K562 (cell line): ENCODE measurements around the gene GNAQ. TPM values are rescaled to one million over a fixed set of nuclear protein-coding genes. Genes with fewer than 3 reads are reported as not detected.

ENCODE experiments used
- ATAC-seq: fragments of 200-7000 bp; cut with Tn5 transposase; 3 replicates; pipeline ENCODE4 v1.9.1; 2020; ENCODE audit warnings: moderate library complexity
- BruUV-seq: library from RNA; stranded (reverse); fragments of 400-500 nt; replicated peaks from 2 replicates; lab custom pipeline; 2021; lab: Mats Ljungman, UMichigan
- CTCF ChIA-PET: fragments of 300-600 bp; formaldehyde crosslinking; extraction: SDS; loops from one replicate; lab custom pipeline; 2021; ENCODE audit warnings: low intra/inter-chr PET ratio; lab: Yijun Ruan, JAX
- POLR2A ChIA-PET: fragments of 300-600, 350-650 bp; sonication (Branson Sonifier 250); formaldehyde crosslinking; extraction: SDS; loops from one replicate; lab custom pipeline; 2021; ENCODE audit warnings: antibody characterized with exemption, inconsistent platforms; lab: Yijun Ruan, JAX
- DNase-seq, 4 experiments: peaks; one replicate each; pipeline versions ENCODE4 v3.0.0 to v3.0.0-alpha.2; 2011 to 2018; ENCODE audit warnings: low spot score in 3 of 4, mixed read lengths in 3 of 4; ENCODE audit errors: extremely low read depth in 1 of 4
- FAIRE-seq: peaks from 2 replicates; lab custom pipeline; 2011; peaks lifted over from hg19 to GRCh38; lab: Jason Lieb, UNC
- H2AFZ ChIP-seq: 2 replicates; pipeline ENCODE4 v1.6.0; 2011; ENCODE audit warnings: low read depth, low read length, control low read depth, inconsistent platforms
- H3K27ac ChIP-seq: fragments of 200-600 bp; 3 replicates; pipeline ENCODE4 v1.8.0; 2011; ENCODE audit warnings: low read depth, mild to moderate bottlenecking, control low read depth, inconsistent platforms, low read length, moderate library complexity, mixed read lengths; ENCODE audit errors: extremely low read depth
- H3K27me3 ChIP-seq, 2 experiments: fragments of 300-600 bp in 1 of 2; 2 replicates in 1 of 2; 3 replicates in 1 of 2; pipeline versions ENCODE4 v1.6.0 to v1.8.0; 2011; ENCODE audit warnings: inconsistent platforms in 2 of 2, low read length in 2 of 2, mild to moderate bottlenecking in 1 of 2, mixed read lengths in 1 of 2, moderate library complexity in 1 of 2; ENCODE audit not compliant: control insufficient read depth in 2 of 2, insufficient read depth in 2 of 2
- H3K36me3 ChIP-seq: fragments of 300-600 bp; 3 replicates; pipeline ENCODE4 v1.8.0; 2011; ENCODE audit warnings: mild to moderate bottlenecking, low read length, inconsistent platforms; ENCODE audit not compliant: control insufficient read depth, insufficient read depth
- H3K4me1 ChIP-seq, 2 experiments: fragments of 200-600 bp in 1 of 2; replicated peaks in 1 of 2; 2 replicates in 1 of 2; 3 replicates in 1 of 2; pipeline versions ENCODE4 v1.5.1 to v1.8.0; 2011; ENCODE audit warnings: inconsistent platforms in 2 of 2, low read length in 2 of 2, mild to moderate bottlenecking in 1 of 2, mixed read lengths in 1 of 2, moderate library complexity in 1 of 2; ENCODE audit not compliant: control insufficient read depth in 2 of 2, insufficient read depth in 2 of 2
- H3K4me2 ChIP-seq: 2 replicates; pipeline ENCODE4 v1.6.1; 2011; ENCODE audit warnings: low read length, control low read depth, inconsistent platforms, mixed read lengths; ENCODE audit not compliant: insufficient read depth
- H3K4me3 ChIP-seq: fragments of 200-600 bp; sonication (generic), shearing (Covaris generic); 2 replicates; pipeline ENCODE4 v1.5.1; 2016; ENCODE audit warnings: control low read depth, inconsistent platforms
- H3K79me2 ChIP-seq: fragments of 200-600 bp; 3 replicates; pipeline ENCODE4 v1.8.0; 2011; ENCODE audit warnings: low read length, inconsistent platforms; ENCODE audit not compliant: control insufficient read depth, insufficient read depth
- H3K9ac ChIP-seq, 2 experiments: 2 replicates each; pipeline versions ENCODE4 v1.6.0 to v1.6.1; 2011; ENCODE audit warnings: low read depth in 2 of 2, low read length in 2 of 2, control low read depth in 1 of 2, inconsistent platforms in 1 of 2, mild to moderate bottlenecking in 1 of 2, mixed read lengths in 1 of 2; ENCODE audit not compliant: insufficient read depth in 1 of 2
- H3K9me1 ChIP-seq: one replicate; pipeline ENCODE4 v1.6.0; 2011; ENCODE audit warnings: inconsistent platforms, mild to moderate bottlenecking, low read length, moderate library complexity; ENCODE audit not compliant: control insufficient read depth, insufficient read depth
- H3K9me3 ChIP-seq: replicated peaks from 2 replicates; pipeline ENCODE4 v1.5.1; 2011; ENCODE audit warnings: low read depth, low read length, inconsistent platforms; ENCODE audit not compliant: control insufficient read depth, insufficient read depth
- H4K20me1 ChIP-seq: replicated peaks from 2 replicates; pipeline ENCODE4 v1.6.1; 2011; ENCODE audit warnings: low read length, inconsistent platforms, mixed read lengths; ENCODE audit not compliant: control insufficient read depth, insufficient read depth
- HNRNPLL ChIP-seq: fragments of 200-400 bp; formaldehyde crosslinking; IDR thresholded peaks from 2 replicates; pipeline ENCODE4 v1.6.1; 2017; ENCODE audit warnings: low read length, low read depth, mild to moderate bottlenecking; ENCODE audit not compliant: poor library complexity, severe bottlenecking
- KAT2B ChIP-seq: IDR thresholded peaks from one replicate; pipeline ENCODE4 v1.6.1; 2012; ENCODE audit warnings: low read depth, mild to moderate bottlenecking, control low read depth, inconsistent platforms, low read length, moderate library complexity
- MED1 ChIP-seq: sonication (generic); formaldehyde crosslinking; IDR thresholded peaks from 2 replicates; pipeline ENCODE4 v1.8.1; 2023; ENCODE audit warnings: missing genetic modification reagents, borderline replicate concordance
- NEUROD1 ChIP-seq: fragments of 150-350 bp; IDR thresholded peaks from 2 replicates; pipeline ENCODE4 v1.6.1; 2014; ENCODE audit warnings: borderline replicate concordance, low read length, low read depth; ENCODE audit not compliant: partially characterized antibody
- NR2F6 ChIP-seq: fragments of 450-650 bp; formaldehyde crosslinking; IDR thresholded peaks from 2 replicates; pipeline ENCODE4 v1.4.0; 2020; ENCODE audit warnings: mild to moderate bottlenecking
- POLR3G ChIP-seq: IDR thresholded peaks from 2 replicates; pipeline ENCODE4 v1.6.1; 2011; ENCODE audit not compliant: insufficient read length, insufficient replicate concordance; ENCODE audit errors: extremely low read depth
- SIRT6 ChIP-seq: IDR thresholded peaks from one replicate; pipeline ENCODE4 v1.6.1; 2012; ENCODE audit warnings: low read depth, mild to moderate bottlenecking, control low read depth, inconsistent platforms, low read length, moderate library complexity
- SMC3 ChIP-seq: conservative IDR thresholded peaks from 2 replicates; pipeline ENCODE4 v1.6.1; 2011; ENCODE audit warnings: low read depth, low read length, improper control_type of control experiment; ENCODE audit not compliant: insufficient read depth
- WGBS: fragments of 100-300 bp; shearing (Covaris generic); methylation state at CpG from one replicate; pipeline ENCODE4 v1.1.6; 2016; ENCODE audit warnings: low coverage, mixed read lengths; ENCODE audit not compliant: insufficient coverage; ENCODE audit errors: missing lambda C conversion rate; 5-methylcytosine and 5-hydroxymethylcytosine counted together
- in situ Hi-C: fragments of 300-500 bp; cut with MboI; formaldehyde crosslinking; loops from 4 replicates; pipeline ENCODE4 v1.15.0; 2018; ENCODE audit warnings: inconsistent platforms, mixed read lengths
- intact Hi-C: fragments of 100-400 bp; cut with micrococcal nuclease; formaldehyde crosslinking; loops from 2 replicates; pipeline ENCODE4 v1.14.2; 2022
- polyA plus RNA-seq, 8 experiments: library from polyadenylated mRNA; depleted of rRNA in 4 of 8; stranded (reverse) in 5 of 8; unstranded in 3 of 8; fragments of >200 nt; fragmentation: Nextera tagmentation in 2 of 8; fragmentation: Illumina TruSeq in 1 of 8; extraction: Ambion mirVana in 2 of 8; extraction: Trizol in 1 of 8; gene quantifications; 2 replicates each; pipeline versions ENCODE4 v1.2.1 to v1.2.3, GENCODE V29; 2011 to 2014; ENCODE audit warnings: inconsistent platforms in 1 of 8, missing spikeins in 1 of 8
- total RNA-seq, 7 experiments: library from RNA; depleted of rRNA in 6 of 7; stranded (reverse); fragments of >200 nt in 6 of 7; fragmentation: Illumina TruSeq in 2 of 7; extraction: Trizol in 2 of 7; gene quantifications; 2 replicates each; pipeline versions ENCODE4 v1.2.1 to v1.2.3, GENCODE V29; 2011 to 2021; ENCODE audit warnings: low replicate concordance in 1 of 7
- TF ChIP-seq, protein P1 (sequence below): fragments of 250-450 bp; sonication (Bioruptor Pico); IDR thresholded peaks from 2 replicates; pipeline ENCODE4 v1.8.0; 2022; ENCODE audit warnings: moderate library complexity, mild to moderate bottlenecking, inconsistent platforms

The GNAQ gene
- total and polyA plus RNA-seq, 9 of the 15 experiments (the other 6 are each of a cell fraction or from before 2014, with no cell fraction given) = 4.8 to 27.9 (median 17.5) TPM

DNA sequence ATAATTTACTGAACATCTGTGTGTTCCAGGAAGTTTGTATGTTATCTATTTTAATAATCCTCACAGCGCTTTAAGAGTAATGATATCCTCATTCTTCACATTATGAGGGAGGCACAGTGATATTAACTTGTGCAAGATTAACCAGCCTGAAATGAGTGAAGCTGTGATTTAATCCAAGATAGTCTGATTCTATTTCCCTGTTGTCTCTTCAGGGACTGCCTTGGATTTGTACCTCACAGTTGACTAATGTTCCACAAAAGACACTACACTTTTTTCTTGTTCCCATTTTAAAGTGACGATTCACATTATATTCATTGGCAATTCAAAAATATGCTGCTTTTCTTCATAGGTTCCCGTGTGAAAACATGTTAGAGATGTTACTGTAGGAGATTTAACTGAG lies 258.2 kb downstream of the GNAQ start:
- in situ Hi-C loops (no loop called here), intact Hi-C loops (no loop called here)
- no peak for ATAC-seq
- Histone ChIP-seq H3K9ac (no peak overlapping the region), H3K27me3 (no peaks in the 10 kb centered on the region), H3K36me3 (no peaks in the 10 kb centered on the region), H3K79me2 (no peaks in the 10 kb centered on the region; the same call in 2 of the 3 replicates), H3K4me1 (no peaks in the 10 kb centered on the region), H4K20me1 (no peaks in the 10 kb centered on the region), H2AFZ (no peak overlapping the region), H3K27ac (no peak overlapping the region), H3K9me1 (no peaks in the 10 kb centered on the region), H3K4me2 (no peak overlapping the region), H3K9me3 (no peaks in the 10 kb centered on the region), H3K4me3 (no peak overlapping the region)
- FAIRE-seq = no peak
- DNase-seq = no peak
- WGBS = 73% methylated on average over 3 of the region's 3 CpGs
- POLR2A ChIA-PET = no interaction called here
- TF ChIP-seq KAT2B (no peak), POLR3G (no peak), NR2F6 (CRISPR knock-in tag) (no peak), SMC3 (no peak)
- BruUV-seq = no TSS peak
- CTCF ChIA-PET = no interaction called here

DNA sequence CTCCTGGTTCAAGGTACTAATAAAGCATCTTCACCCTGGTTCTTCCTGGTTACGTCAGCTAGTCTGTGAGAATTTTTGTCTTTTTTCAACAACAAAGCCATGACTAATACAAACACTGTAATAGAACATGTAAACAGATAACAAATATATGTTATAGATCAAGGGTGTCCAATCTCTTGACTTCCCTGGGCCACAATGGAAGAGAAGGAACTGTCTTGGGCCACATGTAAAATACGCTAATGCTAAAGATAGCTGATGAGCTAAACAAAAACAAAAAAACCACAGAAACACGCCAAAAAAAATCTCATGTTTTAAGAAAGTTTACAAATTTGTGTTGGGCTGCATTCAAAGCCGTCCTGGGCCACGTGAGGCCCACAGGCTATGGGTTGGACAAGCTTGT lies 259.0 kb downstream of the GNAQ start:
- Histone ChIP-seq H3K79me2 (no peaks in the 10 kb centered on the region; the same call in 2 of the 3 replicates), H4K20me1 (no peaks in the 10 kb centered on the region), H2AFZ (no peak overlapping the region), H3K27me3 (no peaks in the 10 kb centered on the region), H3K4me3 (no peak overlapping the region), H3K9me1 (no peaks in the 10 kb centered on the region), H3K4me1 (no peaks in the 10 kb centered on the region), H3K9me3 (no peaks in the 10 kb centered on the region), H3K4me2 (no peak overlapping the region), H3K36me3 (no peaks in the 10 kb centered on the region), H3K27ac (no peak overlapping the region), H3K9ac (no peak overlapping the region)
- no TSS peak for BruUV-seq
- FAIRE-seq (no peak), DNase-seq (no peak), ATAC-seq (no peak)
- POLR2A ChIA-PET = no interaction called here
- in situ Hi-C loops (no loop called here), intact Hi-C loops (no loop called here)
- WGBS = 87% methylated on average over 5 of the region's 5 CpGs
- TF ChIP-seq NEUROD1 (no peak), HNRNPLL (no peak), MED1 (CRISPR knock-in tag) (no peak), SIRT6 (no peak)
- TF ChIP-seq, protein P1, sequence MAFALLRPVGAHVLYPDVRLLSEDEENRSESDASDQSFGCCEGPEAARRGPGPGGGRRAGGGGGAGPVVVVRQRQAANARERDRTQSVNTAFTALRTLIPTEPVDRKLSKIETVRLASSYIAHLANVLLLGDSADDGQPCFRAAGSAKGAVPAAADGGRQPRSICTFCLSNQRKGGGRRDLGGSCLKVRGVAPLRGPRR (CRISPR knock-in tag) = no peak
- CTCF ChIA-PET = no interaction called here
